ENCODE data around the gene DROSHA.

- TF ChIP-seq CTCF (IDR thresholded peaks at IDR 0.05) = no peak
- no peak for TF ChIP-seq POLR2A (IDR thresholded peaks at IDR 0.05)
Observed at GRCh38 chr5:31471040-31471439, 60.9 kb downstream of the DROSHA start.

Measured in body of pancreas (tissue), 4 donors.